Nucleus accumbens (tissue), 56 donors: ENCODE results near the gene BEST3.

Experiments used
- DNase-seq, 56 donors: peaks; one replicate each; lab custom pipeline; 2025; lab: John Stamatoyannopoulos, UW

The BEST3 gene

GRCh38 chr12:69655616-69656340, 43.3 kb downstream of the BEST3 start:
- no peak for DNase-seq

GRCh38 chr12:69653703-69654102, 45.4 kb downstream of the BEST3 start:
- no peak for DNase-seq

GRCh38 chr12:69651922-69652321, 47.2 kb downstream of the BEST3 start:
- DNase-seq: no peak

GRCh38 chr12:69649529-69649928, 49.6 kb downstream of the BEST3 start:
- DNase-seq: no peak

GRCh38 chr12:69648476-69648875, 50.6 kb downstream of the BEST3 start:
- DNase-seq: no peak

DNA sequence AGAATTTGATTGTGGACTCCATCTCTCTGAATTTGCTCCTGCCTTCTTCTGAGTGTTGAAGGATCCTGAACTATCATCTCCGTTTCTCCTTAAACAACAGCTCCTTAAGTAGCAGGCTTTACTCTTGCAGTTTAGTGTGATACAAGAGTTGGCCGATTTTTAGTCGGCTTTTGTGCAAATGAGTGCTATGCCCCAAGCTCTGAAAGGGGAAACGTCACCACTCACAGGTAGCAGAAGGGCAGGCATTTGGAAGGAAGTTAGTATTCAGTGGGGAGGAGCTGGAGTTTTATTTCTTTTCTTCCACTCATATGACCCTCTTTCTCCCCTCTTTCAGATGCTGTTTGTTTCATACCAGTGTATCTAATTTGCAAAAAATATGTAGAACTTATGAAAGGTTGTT, 51.9 kb downstream of the BEST3 start:
- no peak for DNase-seq

- DNase-seq: no peak
Measured at GRCh38 chr12:69645031-69645430, 54.1 kb downstream of the BEST3 start.

DNA sequence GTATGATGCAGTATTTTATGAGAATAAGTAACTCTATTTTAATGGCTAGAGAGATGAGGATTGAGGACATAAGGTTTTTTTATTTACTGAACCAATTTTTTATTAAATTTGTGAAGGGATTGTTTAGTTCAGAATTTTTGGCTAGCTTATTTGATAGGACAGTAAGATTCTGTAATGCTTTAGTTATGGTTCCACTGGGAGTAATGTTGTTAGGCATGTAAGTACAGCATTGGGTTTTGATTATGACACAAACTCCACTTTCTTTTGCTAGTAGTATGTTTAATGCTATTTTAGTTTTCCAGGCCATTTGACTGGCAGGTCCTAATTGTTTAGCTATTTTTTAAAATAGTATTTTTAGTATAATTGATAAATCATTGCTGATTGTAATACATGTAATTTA, 54.6 kb downstream of the BEST3 start:
- no peak for DNase-seq

GRCh38 chr12:69642531-69642930, 56.6 kb downstream of the BEST3 start:
- DNase-seq: no peak

- DNase-seq: no peak
Measured at GRCh38 chr12:69641546-69641945, 57.6 kb downstream of the BEST3 start.

GRCh38 chr12:69639400-69640016, 59.6 kb downstream of the BEST3 start:
- peak in 38 of 56 donors; percentile 1 to 66 (median 16) for DNase-seq

- DNase-seq: no peak
Measured at GRCh38 chr12:69633061-69633460, 66.0 kb downstream of the BEST3 start.

GRCh38 chr12:69630191-69630590, 68.9 kb downstream of the BEST3 start:
- DNase-seq: no peak

DNA sequence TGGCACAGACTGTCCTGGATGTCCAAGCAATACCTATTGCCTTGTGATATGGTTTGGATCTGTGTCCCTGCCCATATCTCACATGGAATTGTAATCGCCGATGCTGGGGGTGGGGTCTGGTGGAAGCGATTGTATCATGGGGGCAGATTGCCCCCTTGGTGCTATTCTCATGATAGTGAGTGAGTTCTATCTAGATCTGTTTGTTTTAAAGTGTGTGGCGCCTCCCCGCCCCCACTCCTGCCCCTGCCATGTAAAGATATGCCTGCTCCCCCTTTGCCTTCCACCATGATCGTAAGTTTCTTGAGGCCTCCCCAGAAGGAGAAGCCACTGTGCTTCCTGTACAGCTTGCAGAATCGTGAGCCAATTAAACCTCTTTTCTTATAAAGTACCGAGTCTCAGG, 71.6 kb downstream of the BEST3 start:
- no peak for DNase-seq

DNA sequence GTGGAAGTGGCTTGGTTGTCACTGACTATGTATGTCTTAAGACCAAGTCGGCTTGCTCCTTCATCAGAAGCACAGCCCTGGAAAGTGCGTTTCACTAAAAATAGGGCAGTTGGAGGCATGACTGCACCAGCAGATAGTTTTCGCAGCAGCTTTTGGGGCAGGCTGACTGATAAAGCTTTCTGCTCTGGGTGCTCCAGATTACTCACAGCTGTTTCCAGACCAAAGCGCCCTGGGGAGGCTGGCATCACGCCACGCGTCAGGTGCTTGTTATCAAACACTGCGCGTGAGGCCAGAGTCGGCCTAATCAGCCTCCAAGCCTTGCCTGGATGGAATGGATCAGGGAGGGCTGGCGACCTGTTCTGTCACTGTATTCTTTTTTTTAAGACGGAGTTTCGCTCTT, 75.1 kb downstream of the BEST3 start:
- DNase-seq: peak in 1 of 56 donors; percentile 6

- DNase-seq: no peak
Measured at GRCh38 chr12:69621551-69621950, 77.6 kb downstream of the BEST3 start.

- no peak for DNase-seq
Measured at GRCh38 chr12:69620921-69621320, 78.2 kb downstream of the BEST3 start.

DNA sequence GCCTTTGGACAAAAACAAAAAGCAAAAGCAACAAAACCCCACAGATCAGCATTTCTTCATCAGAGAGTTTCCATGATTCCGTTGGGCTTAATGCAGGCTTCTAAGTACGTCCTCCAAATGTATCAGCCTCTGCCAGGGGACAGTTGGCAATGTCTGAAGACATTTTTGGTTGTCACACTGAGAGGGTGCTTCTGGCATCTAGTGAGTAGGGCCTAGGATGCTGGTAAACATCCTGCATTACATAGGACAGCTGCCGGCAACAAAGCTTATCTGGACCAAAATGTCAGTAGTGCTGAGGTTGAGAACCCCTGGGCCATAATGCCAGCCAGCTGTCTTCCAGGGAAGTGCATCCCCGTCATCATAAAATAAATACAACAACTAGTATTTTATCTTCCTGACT, 79.0 kb downstream of the BEST3 start:
- DNase-seq: no peak

DNA sequence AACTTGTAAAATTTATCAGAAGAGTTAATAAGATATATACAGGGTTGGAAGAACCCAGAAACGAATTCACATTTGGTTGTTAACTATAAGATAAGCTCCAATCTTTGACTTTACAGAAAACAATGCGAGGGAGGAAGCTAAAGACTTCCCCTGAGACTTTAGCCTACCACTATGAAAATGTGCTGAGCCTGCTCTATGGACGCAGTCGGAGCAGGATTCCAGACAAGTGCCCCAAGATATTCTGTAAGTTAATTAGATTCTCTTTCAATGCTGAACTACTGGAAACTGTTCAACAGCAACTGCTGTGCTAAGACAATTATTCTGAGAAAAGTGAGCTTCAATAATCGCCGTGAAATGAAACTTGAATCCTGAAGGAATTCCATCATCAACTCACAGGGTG, 80.1 kb downstream of the BEST3 start:
- no peak for DNase-seq

DNA sequence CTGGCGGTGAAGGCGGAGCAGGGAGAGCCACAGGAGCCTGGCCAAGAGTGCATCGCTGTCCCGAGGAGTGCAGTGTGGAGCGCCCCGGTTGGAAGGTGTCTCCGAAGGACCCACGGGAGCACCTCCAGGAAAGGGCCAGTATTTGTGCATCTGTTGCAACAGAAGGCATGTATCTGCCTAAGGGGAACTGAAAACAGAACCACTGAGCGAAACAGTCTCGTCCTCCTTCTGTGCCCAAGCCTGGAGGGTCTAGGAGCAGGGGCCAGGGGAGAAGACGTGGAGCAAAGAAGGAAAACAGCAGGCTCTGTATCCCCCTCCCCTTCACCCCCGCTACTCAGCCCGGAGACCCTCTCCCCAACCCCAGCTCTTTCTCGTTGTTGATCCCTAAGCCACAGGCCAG, 83.1 kb downstream of the BEST3 start:
- no peak for DNase-seq

GRCh38 chr12:69613351-69613750, 85.8 kb downstream of the BEST3 start:
- no peak for DNase-seq

DNA sequence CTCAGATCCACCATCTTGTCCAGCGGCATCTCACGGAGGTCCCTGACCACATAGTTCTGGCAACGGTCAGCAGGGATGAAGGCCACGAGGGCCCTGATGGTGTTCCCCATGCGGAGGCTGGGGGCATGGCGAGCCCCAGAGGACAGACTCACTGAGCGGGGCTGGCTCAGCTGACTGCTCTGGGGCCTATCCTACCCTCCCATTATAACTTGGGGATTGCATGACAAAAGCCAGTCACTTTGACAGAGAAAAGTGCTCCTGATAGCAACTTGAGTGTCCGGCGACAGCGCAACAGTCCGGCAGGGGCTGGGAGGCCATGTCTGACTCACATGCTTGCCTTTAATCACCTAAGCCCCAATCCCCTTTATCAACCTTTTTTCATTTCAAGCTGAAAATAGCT, 88.4 kb downstream of the BEST3 start, which contains the start of gene LRRC10:
LRRC10 (minus strand) TSS at position 179 of the 400 bp plus-strand sequence; CDS start at position 110, 69 bp downstream.
- DNase-seq: no peak
